NCI-H446 treated with DMSO at 0.1 percent for 48 hours (cell line): Measurements from ENCODE around the gene YY1AP1.
A peak's percentile ranks its signal among the peaks of the same experiment; 100 is the strongest.
"Not testable (repeated sequence)": the region's sequence is repeated elsewhere in the genome, so short reads cannot be mapped to it uniquely, and the experiment has no call there.

Source experiments
- DNase-seq: peaks from one replicate; lab custom pipeline; 2025; lab: John Stamatoyannopoulos, UW

Gene YY1AP1

DNA sequence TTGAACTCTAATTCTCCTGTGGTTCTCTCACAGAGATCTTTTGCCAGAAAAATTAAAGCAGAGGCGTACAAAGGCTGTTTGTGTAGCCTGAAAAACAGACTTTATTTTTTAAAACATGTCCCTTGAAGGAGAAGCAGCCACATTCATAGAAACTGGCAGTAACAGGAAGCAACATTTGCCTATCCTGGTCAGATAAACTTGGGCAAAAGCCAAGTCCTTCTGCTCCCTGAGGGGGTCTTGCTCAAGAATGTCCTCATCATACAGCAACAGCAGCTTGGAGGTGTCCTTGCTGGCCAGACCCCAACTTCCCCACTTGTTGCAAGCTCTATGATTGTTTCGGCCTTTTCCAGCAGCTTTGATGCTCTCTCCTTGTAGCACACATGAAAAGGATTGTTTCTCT is 42.3 kb downstream of the YY1AP1 start:
- DNase-seq: peak; percentile 9

DNA sequence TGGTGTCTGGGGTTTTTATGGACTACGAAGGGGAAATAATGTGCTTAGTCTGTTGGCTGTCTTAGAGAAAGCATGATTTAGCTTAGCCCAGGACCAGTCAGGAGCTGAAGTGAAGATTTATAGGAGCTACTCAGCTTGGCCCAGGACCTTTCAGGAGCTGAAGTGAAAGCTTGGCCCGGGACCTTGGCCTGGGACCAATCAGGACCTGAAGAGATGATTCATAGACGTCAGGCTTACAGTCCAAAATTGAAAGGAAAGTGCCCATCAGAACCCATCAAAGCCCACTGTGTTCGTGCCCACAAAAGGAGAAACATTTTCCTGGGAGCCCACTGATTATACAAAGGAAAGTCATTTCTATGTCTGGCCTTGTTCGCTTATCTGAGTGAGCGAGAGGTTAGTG is 42.9 kb downstream of the YY1AP1 start:
- DNase-seq: peak; percentile 55

DNA sequence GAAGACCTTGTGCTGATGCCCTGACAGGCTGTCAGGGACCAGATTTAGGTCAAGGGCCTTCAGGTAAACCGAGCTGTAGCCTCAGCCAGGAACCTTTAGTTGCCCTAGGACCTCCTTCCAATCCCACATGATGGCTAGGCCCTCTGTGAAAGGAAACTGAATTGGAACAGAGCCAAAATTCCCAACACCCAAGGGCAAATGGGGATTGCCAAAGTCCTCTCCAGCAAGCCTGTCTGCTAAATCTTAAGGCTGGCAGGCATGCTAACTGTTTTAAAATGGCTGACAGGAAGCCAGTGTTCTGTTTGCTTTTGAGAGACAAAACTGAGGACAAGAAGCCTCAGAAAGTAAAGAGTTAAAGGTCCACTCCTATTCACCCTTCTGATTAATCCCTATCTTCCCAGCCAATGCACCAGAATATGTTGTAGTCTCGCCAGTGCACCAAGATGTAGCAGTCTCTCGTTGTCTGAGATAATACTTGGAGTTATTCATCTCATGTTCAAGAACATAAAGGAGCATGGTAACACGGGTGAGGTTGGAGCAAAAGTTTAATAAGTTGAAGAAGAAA is 43.5 kb downstream of the YY1AP1 start:
- DNase-seq: peak; percentile 49

DNA sequence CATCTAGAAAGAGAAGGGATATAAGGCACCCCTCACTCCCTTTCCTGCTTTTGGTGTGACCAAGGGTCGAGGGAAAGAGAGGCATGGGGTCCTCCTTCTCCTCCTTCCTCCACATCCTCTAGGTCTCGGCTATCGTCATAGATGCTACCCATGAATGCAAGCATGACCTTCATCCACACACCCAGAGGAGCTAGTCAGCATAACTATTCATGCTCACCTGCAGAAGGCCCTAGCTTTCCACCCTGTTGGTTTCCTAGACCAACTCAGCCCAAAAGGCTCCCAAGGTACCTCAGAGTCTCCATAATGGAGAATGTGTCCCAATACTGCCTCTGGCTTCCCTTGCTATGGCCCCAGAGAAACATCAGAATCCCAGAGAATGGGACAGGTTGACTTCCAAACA is 45.3 kb downstream of the YY1AP1 start:
- no peak for DNase-seq

DNA sequence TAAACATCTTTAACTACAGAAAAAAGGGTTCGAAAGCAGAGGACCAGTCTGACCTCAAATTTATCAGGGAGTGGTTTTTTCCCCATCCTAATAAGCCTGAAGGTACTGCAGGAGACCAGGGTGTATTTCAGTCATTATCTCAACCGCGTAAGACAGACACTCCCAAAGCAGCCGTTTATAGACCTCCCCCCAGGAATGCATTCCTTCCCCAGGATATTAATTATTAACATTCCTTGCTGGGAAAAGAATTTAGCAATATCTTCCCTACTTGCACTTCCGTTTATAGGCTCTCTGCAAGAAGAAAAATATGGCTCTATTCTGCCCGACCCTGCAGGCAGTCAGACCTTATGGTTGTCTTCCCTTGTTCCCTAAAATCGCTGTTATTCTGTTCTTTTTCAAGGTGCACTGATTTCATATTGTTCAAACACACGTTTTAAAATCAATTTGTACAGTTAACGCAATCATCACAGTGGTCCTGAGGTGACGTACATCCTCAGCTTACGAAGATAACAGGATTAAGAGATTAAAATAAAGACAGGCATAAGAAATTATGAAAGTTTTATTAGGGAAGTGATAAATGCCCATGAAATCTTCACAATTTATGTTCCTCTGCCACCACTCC is 45.9 kb downstream of the YY1AP1 start:
- not testable (repeated sequence) for DNase-seq

DNA sequence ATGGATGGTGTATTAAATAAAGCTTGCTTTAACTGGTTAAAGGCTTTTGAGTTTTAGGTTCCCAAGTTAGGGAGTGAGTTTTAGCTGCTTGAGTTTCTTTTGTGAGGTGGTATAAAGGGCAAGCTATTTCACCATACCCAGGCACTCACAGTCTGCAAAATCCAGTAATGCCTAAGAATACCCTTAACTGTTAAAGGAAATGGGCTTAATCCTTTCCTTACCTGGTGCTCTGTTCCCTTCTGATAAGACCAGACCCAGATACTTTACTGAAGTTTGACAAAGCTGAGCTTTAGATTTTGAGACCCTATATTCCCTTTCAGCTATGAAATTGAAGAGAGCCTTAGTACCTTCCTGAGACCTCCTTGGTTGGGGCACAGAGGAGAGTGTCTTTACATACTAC is 48.2 kb downstream of the YY1AP1 start:
- DNase-seq: no peak

DNA sequence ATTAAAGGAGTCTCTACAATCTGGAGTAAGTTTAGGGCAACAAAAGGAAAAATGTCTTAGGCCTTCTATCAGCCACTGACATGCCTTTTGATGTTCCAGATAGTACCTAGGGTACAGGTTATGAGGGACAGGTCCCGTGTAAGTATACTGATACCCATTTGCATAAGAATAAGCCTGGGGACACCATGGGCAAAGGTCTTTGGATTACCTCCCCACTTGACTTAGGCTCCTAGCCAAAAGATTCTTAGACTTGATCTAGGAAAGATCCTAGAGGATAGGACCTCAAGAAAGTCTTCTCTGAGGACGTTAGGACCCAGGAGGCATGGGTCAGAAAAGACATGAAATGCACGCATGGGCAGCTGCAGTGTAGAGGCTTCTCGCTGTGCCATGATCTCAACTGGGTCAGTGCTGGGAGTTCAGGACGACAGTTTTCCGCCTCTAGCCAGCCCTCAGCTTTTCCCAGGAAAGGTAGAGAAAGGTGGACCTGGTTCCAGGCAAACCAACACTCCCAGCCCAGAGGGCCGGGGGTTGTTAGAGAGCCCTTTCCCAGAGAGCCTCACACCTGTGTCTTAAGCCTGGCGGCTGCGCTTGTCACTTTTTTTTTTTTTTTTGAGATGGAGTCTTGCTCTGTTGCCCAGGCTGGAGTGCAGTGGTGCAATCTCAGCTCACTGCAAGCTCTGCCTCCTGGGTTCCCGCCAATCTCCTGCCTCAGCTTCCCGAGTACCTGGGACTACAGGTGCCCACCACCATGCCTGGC is 52.0 kb downstream of the YY1AP1 start:
- no peak for DNase-seq

DNA sequence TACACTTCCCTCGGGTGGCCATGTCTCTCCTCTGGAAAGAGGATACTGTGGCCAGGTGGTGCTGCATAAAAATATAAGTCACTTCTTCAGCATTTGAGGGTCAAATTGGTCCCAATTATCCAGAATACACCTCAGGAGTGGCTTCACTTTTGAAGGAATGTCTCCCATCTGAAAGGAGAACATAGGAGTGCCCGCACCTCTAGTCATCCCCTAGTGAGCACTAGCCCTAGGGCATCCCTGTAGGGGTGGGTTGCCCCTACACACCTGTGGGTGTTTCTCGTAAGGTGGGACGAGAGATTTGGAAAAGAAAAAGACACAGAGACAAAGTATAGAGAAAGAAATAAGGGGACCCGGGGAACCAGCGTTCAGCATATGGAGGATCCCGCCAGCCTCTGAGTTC is 62.1 kb downstream of the YY1AP1 start:
- not testable (repeated sequence) for DNase-seq

DNA sequence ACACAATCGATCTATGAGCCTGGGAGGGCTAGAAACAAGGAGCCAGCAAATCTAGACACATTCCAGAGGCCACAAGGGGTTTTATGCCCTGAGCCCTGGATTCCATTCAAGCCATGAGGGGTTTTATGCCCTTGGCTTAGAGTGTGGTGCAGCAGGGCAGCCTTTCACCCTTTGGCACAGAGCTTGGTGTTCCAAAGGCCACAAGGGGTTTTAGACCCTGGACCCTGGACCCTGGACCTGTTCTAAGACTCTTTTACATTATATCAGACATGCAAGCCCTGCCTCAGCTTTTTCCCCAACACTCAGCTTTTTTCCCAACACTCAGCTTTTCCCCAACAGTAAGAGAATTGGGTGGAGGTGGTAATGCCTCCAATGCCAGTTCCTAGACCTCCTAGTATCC is 65.2 kb downstream of the YY1AP1 start:
- DNase-seq: no peak

DNA sequence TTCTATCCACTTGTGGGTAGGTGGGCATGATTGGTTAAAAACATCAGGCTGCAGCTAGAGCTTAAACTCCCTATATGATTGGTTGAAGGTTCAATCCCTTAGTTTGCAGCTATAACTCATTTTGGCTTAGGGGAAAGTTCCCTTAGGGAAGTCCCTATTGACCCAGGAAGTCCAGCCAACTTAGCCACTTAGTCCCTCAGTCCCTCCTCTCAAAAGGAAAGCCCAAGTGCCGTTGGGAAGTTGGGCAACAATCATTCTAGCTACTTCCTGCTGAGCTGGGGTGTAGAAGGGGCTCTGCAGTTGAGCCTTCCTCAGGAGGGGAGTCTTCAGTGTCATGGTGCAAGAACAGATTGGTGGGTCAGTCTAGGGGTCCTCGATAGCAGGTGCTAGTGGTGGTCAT is 66.4 kb downstream of the YY1AP1 start:
- no peak for DNase-seq

DNA sequence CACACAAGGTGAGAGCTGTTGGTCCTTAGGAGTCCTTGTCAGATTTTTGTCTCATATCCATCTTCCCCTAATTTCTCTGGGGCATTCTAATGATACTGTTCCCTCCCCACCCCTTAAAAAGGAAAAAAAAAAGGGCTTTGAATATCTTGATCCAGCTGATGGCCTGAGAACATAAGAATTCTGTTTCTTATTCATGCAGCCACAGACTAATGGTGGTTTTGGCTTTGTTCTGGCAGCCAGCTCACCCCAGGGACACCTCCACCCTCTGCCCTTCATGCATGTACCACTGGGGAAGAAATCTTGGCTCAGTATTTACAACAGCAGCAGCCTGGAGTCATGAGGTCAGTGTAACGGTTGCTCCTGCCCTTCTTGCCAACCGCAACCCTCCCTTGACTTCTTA is 75.3 kb downstream of the YY1AP1 start:
- DNase-seq: not testable (repeated sequence)

DNA sequence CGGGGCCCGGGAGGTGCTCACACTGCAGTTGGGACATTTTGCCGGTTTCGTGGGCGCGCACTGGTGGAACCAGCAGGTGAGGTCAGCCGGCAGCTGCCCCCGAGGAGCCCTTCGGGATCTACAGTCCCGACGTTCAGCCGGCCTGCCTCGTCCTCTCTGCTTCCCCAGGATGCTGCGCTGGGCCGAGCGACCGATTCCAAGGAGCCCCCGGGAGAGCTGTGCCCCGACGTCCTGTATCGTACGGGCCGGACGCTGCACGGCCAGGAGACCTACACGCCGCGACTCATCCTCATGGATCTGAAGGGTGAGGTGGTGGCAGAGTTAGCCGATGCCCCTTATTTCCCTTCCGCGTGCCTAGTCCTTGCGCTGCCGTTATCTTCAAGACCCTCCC is 78.3 kb downstream of the YY1AP1 start:
- not testable (repeated sequence) for DNase-seq

DNA sequence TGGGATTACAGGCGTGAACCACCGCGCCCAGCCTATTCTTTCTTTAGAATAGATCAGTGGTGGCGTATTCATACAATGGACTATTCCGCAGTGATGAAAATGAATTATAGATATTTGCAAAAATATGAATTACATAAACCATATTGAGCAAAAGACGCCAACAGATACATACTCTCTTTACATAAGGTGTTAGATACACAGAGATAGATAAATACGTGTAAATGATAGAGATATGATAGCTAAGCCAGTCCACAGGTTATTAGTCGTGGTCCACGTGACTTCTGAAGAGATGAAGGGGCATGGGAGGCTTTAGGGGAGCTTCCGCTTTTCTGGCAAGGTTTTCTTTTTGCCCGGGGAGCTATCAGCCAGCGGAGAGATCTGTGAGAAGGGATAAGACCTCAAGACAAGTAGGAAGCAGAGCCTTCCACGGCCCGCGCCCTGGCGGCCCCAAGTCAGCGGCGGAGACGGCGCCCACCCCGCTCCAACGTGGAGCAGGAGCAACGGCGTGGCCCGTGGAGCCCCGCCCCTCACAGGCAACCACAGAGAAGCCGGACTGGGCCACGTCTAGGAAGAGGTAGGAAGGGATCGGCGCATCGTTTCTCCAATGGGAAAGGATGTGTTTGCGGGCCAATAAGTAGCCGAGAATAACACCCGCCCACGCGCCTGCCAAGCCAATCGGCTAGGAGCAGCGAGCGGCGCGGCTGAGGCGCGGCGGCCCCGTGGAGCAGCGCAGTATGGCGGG is 78.9 kb downstream of the YY1AP1 start, which contains the start of gene MSTO1:
Gene MSTO1, plus strand, starts transcription at position 704 of the 742 bp plus-strand sequence. Its CDS starts 31 bp downstream, at position 735.
- DNase-seq: peak; percentile 97
